GM12878 (cell line): ENCODE measurements around the gene SLC39A5. TPM values are rescaled to one million over a fixed set of nuclear protein-coding genes. Genes with fewer than 3 reads are reported as not detected.
A peak's percentile ranks its signal among the peaks of the same experiment; 100 is the strongest.

Experiments used
- ATAC-seq: fragments of 200-7000 bp; cut with Tn5 transposase; 3 replicates; pipeline ENCODE4 v1.9.1; 2020; ENCODE audit warnings: mild to moderate bottlenecking, moderate library complexity
- BruUV-seq: library from RNA; stranded (reverse); fragments of 400-500 nt; replicated peaks from 2 replicates; lab custom pipeline; 2021; lab: Mats Ljungman, UMichigan
- CTCF ChIA-PET: fragments of 300-600 bp; sonication (Branson Sonifier 250); formaldehyde crosslinking; extraction: SDS; loops from one replicate; lab custom pipeline; 2021; ENCODE audit warnings: inconsistent platforms; lab: Yijun Ruan, JAX
- POLR2A ChIA-PET: fragments of 350-600 bp; formaldehyde crosslinking; extraction: SDS; loops from one replicate; lab custom pipeline; 2021; ENCODE audit warnings: inconsistent platforms; lab: Charles Lee
- RAD21 ChIA-PET: fragments of 300-600 bp; sonication (Branson Sonifier 250); formaldehyde crosslinking; loops from one replicate; lab custom pipeline; 2023; ENCODE audit warnings: antibody characterized with exemption; ENCODE audit not compliant: unreplicated experiment; lab: Charles Lee
- SMC1A ChIA-PET: fragments of 300-600 bp; sonication (Branson Sonifier 250); formaldehyde crosslinking; loops from one replicate; lab custom pipeline; 2023; ENCODE audit not compliant: unreplicated experiment, uncharacterized antibody; lab: Charles Lee
- DNase-seq: peaks from one replicate; pipeline ENCODE4 v3.0.0-alpha.2; 2011; ENCODE audit warnings: low read depth, low spot score
- FAIRE-seq: peaks from 3 replicates; lab custom pipeline; 2011; peaks lifted over from hg19 to GRCh38; lab: Jason Lieb, UNC
- H2AFZ ChIP-seq: 2 replicates; pipeline ENCODE4 v1.6.0; 2011; ENCODE audit warnings: low read depth, low read length, control low read depth; ENCODE audit not compliant: control insufficient read depth
- H3K27ac ChIP-seq: 2 replicates; pipeline ENCODE4 v1.5.1; 2011; ENCODE audit warnings: control low read depth; ENCODE audit not compliant: control insufficient read depth, insufficient read depth
- H3K27me3 ChIP-seq, 2 experiments: replicated peaks in 1 of 2; 2 replicates each; pipeline versions ENCODE4 v1.6.0 to v1.6.1; 2011; ENCODE audit warnings: low read length in 1 of 2; ENCODE audit not compliant: control insufficient read depth in 2 of 2, insufficient read depth in 2 of 2
- H3K36me3 ChIP-seq, 2 experiments: 2 replicates each; pipeline ENCODE4 v1.5.1; 2011; ENCODE audit warnings: low read length in 1 of 2; ENCODE audit not compliant: control insufficient read depth in 2 of 2, insufficient read depth in 2 of 2
- H3K4me1 ChIP-seq: 2 replicates; pipeline ENCODE4 v1.6.1; 2011; ENCODE audit warnings: mild to moderate bottlenecking, low read length, moderate library complexity, mixed read lengths; ENCODE audit not compliant: control insufficient read depth, insufficient read depth
- H3K4me2 ChIP-seq: 2 replicates; pipeline ENCODE4 v1.6.0; 2011; ENCODE audit warnings: control low read depth; ENCODE audit not compliant: control insufficient read depth, insufficient read depth
- H3K4me3 ChIP-seq: fragments of 200-600 bp; sonication (generic); 2 replicates; pipeline ENCODE4 v1.5.1; 2016
- H3K79me2 ChIP-seq: 2 replicates; pipeline ENCODE4 v1.6.0; 2011; ENCODE audit warnings: low read length; ENCODE audit not compliant: control insufficient read depth, insufficient read depth
- H3K9ac ChIP-seq: 2 replicates; pipeline ENCODE4 v1.8.0; 2011; ENCODE audit warnings: low read length, control low read depth, mixed read lengths; ENCODE audit not compliant: control insufficient read depth, insufficient read depth
- H3K9me3 ChIP-seq: replicated peaks from 3 replicates; pipeline ENCODE4 v1.5.1; 2011; ENCODE audit warnings: mild to moderate bottlenecking, low read length; ENCODE audit not compliant: control insufficient read depth, insufficient read depth
- H4K20me1 ChIP-seq: 2 replicates; pipeline ENCODE4 v1.6.0; 2011; ENCODE audit not compliant: control insufficient read depth, insufficient read depth
- EZH2 ChIP-seq: IDR thresholded peaks from 2 replicates; pipeline ENCODE4 v1.6.1; 2012; ENCODE audit warnings: low read depth, mild to moderate bottlenecking, control low read depth, inconsistent platforms, low read length, borderline replicate concordance; ENCODE audit not compliant: control insufficient read depth
- FOXM1 ChIP-seq: IDR thresholded peaks from 2 replicates; pipeline ENCODE4 v1.6.1; 2012; ENCODE audit warnings: low read depth, mild to moderate bottlenecking, inconsistent platforms, low read length, moderate library complexity
- IKZF1 ChIP-seq: fragments of 450-650 bp; conservative IDR thresholded peaks from 2 replicates; pipeline ENCODE4 v1.6.1; 2017; ENCODE audit warnings: antibody characterized with exemption, mild to moderate bottlenecking
- KLF5 ChIP-seq: fragments of 450-650 bp; IDR thresholded peaks from 2 replicates; pipeline ENCODE4 v1.6.1; 2014; ENCODE audit warnings: mild to moderate bottlenecking; ENCODE audit not compliant: partially characterized antibody
- RAD21 ChIP-seq: IDR thresholded peaks from 2 replicates; pipeline ENCODE4 v1.6.1; 2011; ENCODE audit warnings: mild to moderate bottlenecking, low read depth, low read length, moderate library complexity; ENCODE audit not compliant: insufficient read depth
- RAD51 ChIP-seq: fragments of 450-650 bp; IDR thresholded peaks from 2 replicates; pipeline ENCODE4 v1.6.1; 2016; ENCODE audit warnings: moderate library complexity, mild to moderate bottlenecking, inconsistent platforms
- RBBP5 ChIP-seq: fragments of 200-600 bp; sonication (generic); conservative IDR thresholded peaks from 2 replicates; pipeline ENCODE4 v1.6.1; 2016
- SIX5 ChIP-seq: IDR thresholded peaks from 2 replicates; pipeline ENCODE4 v1.6.1; 2011; ENCODE audit warnings: mild to moderate bottlenecking, low read depth, low read length, moderate library complexity; ENCODE audit not compliant: severe bottlenecking
- TCF12 ChIP-seq: IDR thresholded peaks from 2 replicates; pipeline ENCODE4 v1.6.1; 2011; ENCODE audit warnings: low read depth, mild to moderate bottlenecking, low read length
- ZBTB40 ChIP-seq: fragments of 450-650 bp; IDR thresholded peaks from 2 replicates; pipeline ENCODE4 v1.6.1; 2016; ENCODE audit warnings: mild to moderate bottlenecking, moderate library complexity, borderline replicate concordance
- whole genome bisulfite sequencing: methylation state at CpG from one replicate; pipeline ENCODE4 v1.1.6; 2016; ENCODE audit warnings: low lambda C conversion rate; ENCODE audit not compliant: insufficient replicate concordance, insufficient coverage; ENCODE audit errors: missing lambda C conversion rate; 5-methylcytosine and 5-hydroxymethylcytosine counted together
- in situ Hi-C: fragments of 300-500 bp; cut with MboI; formaldehyde crosslinking; loops from 9 replicates; pipeline ENCODE4 v1.14.3; 2018; ENCODE audit warnings: mixed read lengths
- intact Hi-C: fragments of 100-400 bp; cut with micrococcal nuclease; formaldehyde crosslinking; loops from one replicate; pipeline ENCODE4 v1.14.2; 2022; ENCODE audit not compliant: unreplicated experiment
- polyA plus RNA-seq, 11 experiments: library from polyadenylated mRNA; depleted of rRNA in 4 of 11; unstranded in 6 of 11; stranded (reverse) in 5 of 11; fragments of >200 nt; fragmentation: Nextera tagmentation in 4 of 11; fragmentation: Illumina TruSeq in 1 of 11; extraction: Ambion mirVana in 4 of 11; extraction: Trizol in 1 of 11; gene quantifications; 1 replicate in 1 of 11; 2 replicates in 10 of 11; pipeline versions ENCODE4 v1.2.1 to v1.2.3, GENCODE V29; 2011 to 2016; ENCODE audit warnings: inconsistent platforms in 2 of 11, missing spikeins in 2 of 11, low read depth in 1 of 11
- total RNA-seq, 4 experiments: library from RNA; depleted of rRNA in 3 of 4; stranded (reverse); fragments of >200 nt in 3 of 4; fragmentation: Illumina TruSeq in 1 of 4; extraction: Trizol in 1 of 4; gene quantifications; 2 replicates each; pipeline versions ENCODE4 v1.2.1 to v1.2.3, GENCODE V29; 2013 to 2021

SLC39A5 gene
- total and polyA plus RNA-seq, 10 of the 15 experiments (the other 5 are each of a cell fraction or from before 2014, with no cell fraction given), result 0.15 to 0.56 (median 0.15) TPM; not detected in 7

GRCh38 chr12:56219840-56220239 is 10.0 kb upstream of the SLC39A5 start:
- no TSS peak for BruUV-seq
- Histone ChIP-seq H3K4me3 (0 out of 2 replicates have a peak overlapping the region, but pooled peaks have one; percentile 91), H3K79me2 (peaks cover 25% of the 10 kb centered on the region), H3K36me3 (peaks cover 0 to 4% of the 10 kb centered on the region in 2 experiments; a peak in 3 of 4 replicates), H3K9me3 (no peaks in the 10 kb centered on the region; the same call in 2 of the 3 replicates), H3K27ac (no peak overlapping the region)
- ATAC-seq, result no peak
- RAD21 ChIA-PET, result interaction anchor here (1.2 to 3.5 kb wide), 3 partner anchors 15 to 482 kb away, joined by 3 to 41 read pairs (median 32); partner anchors contain the start of gene SMARCC2
- TF ChIP-seq RBBP5, result no peak
- no peak for TF ChIP-seq KLF5
- no peak for TF ChIP-seq RAD51
- TF ChIP-seq IKZF1, result no peak
- no peak for TF ChIP-seq TCF12
- TF ChIP-seq SIX5, result no peak
- TF ChIP-seq FOXM1, result no peak
- no peak for TF ChIP-seq EZH2
- TF ChIP-seq ZBTB40, result no peak
- TF ChIP-seq RAD21, result no peak
- TF ChIP-seq, all 136 proteins: peak for 0
- ChIA-PET POLR2A (interaction anchor here (1.3 to 4.0 kb wide), 5 partner anchors 12 to 114 kb away, joined by 3 to 68 read pairs (median 24); partner anchors contain the start of genes ESYT1 and SMARCC2), SMC1A (interaction anchor here (0.7 to 3.4 kb wide), 5 partner anchors 11 to 295 kb away, joined by 3 to 33 read pairs (median 9); partner anchors contain the start of gene ZC3H10), CTCF (interaction anchor here (0.7 to 4.2 kb wide), 5 partner anchors 13 to 241 kb away, joined by 3 to 107 read pairs (median 5); partner anchors contain the start of genes ESYT1 and SMARCC2)
- Histone ChIP-seq H2AFZ (no peak overlapping the region), H3K4me1 (0 out of 2 replicates have a peak, but pooled peaks cover 3% of the 10 kb centered on the region), H3K27me3 (no peaks in the 10 kb centered on the region), H4K20me1 (no peaks in the 10 kb centered on the region), H3K4me2 (peak overlapping the region; percentile 17; the same call in 1 of the 2 replicates), H3K9ac (no peak overlapping the region)
- in situ Hi-C loops (no loop called here), intact Hi-C loops (no loop called here)
- 97% methylated on average over 9 of the region's 9 CpGs for WGBS
- FAIRE-seq (no peak), DNase-seq (no peak)
